ENCODE results near the gene METAP1.
A peak's percentile ranks its signal among the peaks of the same experiment; 100 is the strongest.
"Not testable (repeated sequence)": the region's sequence is repeated elsewhere in the genome, so short reads cannot be mapped to it uniquely, and the experiment has no call there.

The METAP1 gene

GRCh38 chr4:99088023-99088449 is 92.5 kb downstream of the METAP1 start:
- intact Hi-C loops (cut with DNase I): loop anchor here (1.0 to 10.0 kb wide), 2 partner anchors 93 to 160 kb away; partner anchors contain the start of gene METAP1
- peak in 7 of 10 donors; percentile 22 to 69 (median 32) for DNase-seq

DNA sequence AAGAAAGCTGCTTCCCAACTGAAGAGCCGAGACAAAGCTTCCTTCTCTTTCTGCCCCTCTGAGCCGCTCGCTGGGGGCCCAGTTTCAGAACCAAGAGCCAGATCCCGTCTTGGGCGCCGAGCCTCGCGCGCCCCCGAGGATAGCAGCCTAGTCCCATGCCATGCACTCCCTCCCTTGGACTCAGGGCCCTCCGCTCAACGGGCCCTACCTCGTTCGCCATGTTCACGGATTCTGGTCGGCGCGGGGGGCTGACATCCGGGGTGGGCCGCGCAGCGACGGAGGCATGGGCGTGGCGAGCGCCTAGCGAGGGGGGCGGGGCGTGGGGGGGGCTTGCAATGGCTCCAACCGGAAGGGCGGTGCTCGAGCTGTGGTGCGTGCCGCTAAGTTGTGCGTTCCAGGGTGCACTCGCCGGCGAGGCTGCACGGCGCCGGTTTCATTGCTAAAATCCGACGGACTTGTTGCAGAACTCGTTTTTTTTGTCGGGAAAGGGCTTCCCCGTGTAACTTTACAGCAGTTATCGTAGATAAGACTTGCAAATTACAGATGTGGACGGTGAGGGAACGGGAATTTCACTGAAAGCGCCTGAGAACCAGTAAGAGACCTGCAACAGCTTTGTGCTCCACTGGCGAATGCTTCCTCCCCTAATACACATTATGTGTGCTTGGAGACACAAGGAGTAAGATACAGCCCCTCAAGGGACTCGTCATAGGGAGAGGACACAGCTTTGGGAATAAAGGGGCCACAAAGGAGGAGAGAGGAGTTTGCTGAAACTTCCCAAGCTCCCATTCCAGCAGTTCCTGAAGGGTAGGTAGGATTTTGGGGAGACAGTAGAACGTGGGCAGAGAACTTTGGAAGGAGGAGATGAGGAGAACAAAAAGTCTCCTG is 93.2 kb downstream of the METAP1 start, which contains the start of gene ADH5:
TSS of gene ADH5 (minus strand) at position 308 of the 885 bp plus-strand sequence. CDS start at position 220, 88 bp downstream.
- DNase-seq: peak; percentile 67 to 96 (median 76)
- intact Hi-C loops (cut with DNase I): loop anchor here (1.0 to 10.0 kb wide), 2 partner anchors 94 to 160 kb away; partner anchors contain the start of gene METAP1

- DNase-seq: no peak
- intact Hi-C loops (cut with DNase I): no loop called here
These were observed 95.1 kb downstream of the METAP1 start for GRCh38 chr4:99090481-99091215.

- DNase-seq: no peak
These were observed 95.7 kb downstream of the METAP1 start for GRCh38 chr4:99091216-99091575.

DNA sequence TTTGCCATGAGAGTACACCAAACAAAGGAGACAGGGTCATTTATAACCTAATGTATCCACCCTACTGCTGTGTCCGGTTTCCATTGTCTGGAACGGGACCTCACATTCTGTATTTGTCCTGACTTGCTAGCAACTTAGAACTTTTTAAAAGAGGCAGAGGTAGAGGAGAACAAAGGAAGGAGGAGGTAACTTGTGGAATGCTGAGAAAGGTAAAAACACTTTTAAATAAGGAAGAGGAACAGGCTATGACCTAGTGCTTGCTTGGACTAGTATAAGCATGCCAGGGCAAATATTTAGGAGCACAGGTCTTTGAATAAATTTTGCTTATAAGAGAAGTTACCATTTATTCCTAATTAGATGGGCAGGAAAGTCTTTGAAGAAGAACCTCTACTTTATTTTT is 96.3 kb downstream of the METAP1 start:
- intact Hi-C loops (cut with DNase I); DNase-seq: not testable (repeated sequence)

More at GRCh38 chr4:99091216-99091575, 95.7 kb downstream of the METAP1 start:
- intact Hi-C loops (cut with DNase I): no loop called here

- DNase-seq: peak in 1 of 10 donors; percentile 52
- intact Hi-C loops (cut with DNase I): no loop called here
These were observed 103.8 kb downstream of the METAP1 start for GRCh38 chr4:99099311-99099710.

DNA sequence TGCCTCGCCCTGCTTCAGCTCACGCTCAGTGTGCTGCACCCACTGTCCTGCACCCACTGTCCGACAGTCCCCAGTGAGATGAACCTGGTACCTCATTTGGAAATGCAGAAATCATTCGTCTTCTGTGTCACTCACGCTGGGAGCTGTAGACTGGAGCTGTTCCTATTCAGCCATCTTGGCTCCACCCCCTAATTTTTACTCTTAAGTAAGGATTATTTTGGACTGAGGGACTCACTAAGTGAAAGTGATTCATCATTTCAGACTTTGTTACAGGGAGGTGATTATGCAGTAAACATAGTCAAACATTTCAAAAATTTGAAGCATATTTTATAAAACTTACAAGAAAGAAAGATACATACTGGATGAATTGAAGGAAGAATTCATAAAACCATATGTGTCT is 104.3 kb downstream of the METAP1 start:
- intact Hi-C loops (cut with DNase I); DNase-seq: not testable (repeated sequence)

DNA sequence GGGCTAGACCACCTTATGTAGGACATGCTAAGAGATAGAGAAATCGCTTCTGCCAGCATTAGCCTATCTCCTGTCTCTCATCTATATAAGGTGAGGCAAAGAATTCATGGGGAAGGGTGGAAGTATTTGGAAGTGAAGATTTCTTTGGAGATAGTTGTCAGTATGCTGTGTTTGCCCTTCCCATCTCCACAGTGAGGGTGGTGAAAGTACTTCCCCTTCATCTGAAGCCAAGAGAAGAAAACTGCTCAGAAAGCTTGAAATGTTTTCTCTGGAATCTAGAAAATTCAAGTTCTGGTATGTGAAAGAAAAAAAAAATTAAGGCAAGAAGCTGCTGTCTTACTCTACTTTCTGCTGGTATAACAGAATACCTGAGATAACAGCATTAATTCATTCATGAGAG is 105.4 kb downstream of the METAP1 start:
- intact Hi-C loops (cut with DNase I): no loop called here
- no peak for DNase-seq

- no peak for DNase-seq
- intact Hi-C loops (cut with DNase I): no loop called here
These were observed 107.1 kb downstream of the METAP1 start for GRCh38 chr4:99102634-99103033.

GRCh38 chr4:99103166-99103565 is 107.6 kb downstream of the METAP1 start:
- DNase-seq: no peak

GRCh38 chr4:99104153-99104552 is 108.6 kb downstream of the METAP1 start:
- intact Hi-C loops (cut with DNase I): no loop called here
- no peak for DNase-seq

More at GRCh38 chr4:99103166-99103565, 107.6 kb downstream of the METAP1 start:
- intact Hi-C loops (cut with DNase I): no loop called here

DNA sequence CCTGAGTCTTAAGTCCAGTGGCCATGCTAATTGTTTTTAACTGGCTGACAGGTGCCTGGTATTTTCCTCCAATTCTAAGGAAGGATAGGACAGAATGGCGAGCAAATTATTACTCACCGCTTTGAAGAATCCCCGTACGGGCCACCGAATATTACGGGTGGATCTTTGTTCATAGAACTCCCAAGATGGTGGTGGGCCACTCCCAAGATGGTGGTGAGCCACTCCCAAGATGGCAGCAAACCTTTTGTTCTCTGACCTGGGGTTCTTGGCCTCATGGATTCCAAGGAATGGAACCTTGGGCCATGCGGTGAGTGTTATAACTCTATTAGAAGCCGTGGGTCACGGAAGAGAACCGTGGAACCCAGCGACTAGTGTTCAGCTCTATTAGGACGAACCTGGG is 113.8 kb downstream of the METAP1 start:
- DNase-seq; intact Hi-C loops (cut with DNase I): not testable (repeated sequence)
